ENCODE measurements around the gene PPP1R12B.
A peak's percentile ranks its signal among the peaks of the same experiment; 100 is the strongest.
"Not testable (repeated sequence)": the region's sequence is repeated elsewhere in the genome, so short reads cannot be mapped to it uniquely, and the experiment has no call there.

Gene PPP1R12B

GRCh38 chr1:202531472-202531811 lies 182.9 kb downstream of the PPP1R12B start:
- H3K18ac ChIP-seq (ENCODE audit: low read length), result no peak overlapping the region
- peaks cover 2 to 12% of the 10 kb centered on the region in 2 donors for H3K4me1 ChIP-seq (ENCODE audit: control insufficient read depth in 2 of 2, insufficient read depth in 1 of 2, low read depth in 1 of 2, low read length in 2 of 2)

GRCh38 chr1:202531812-202532616 lies 183.5 kb downstream of the PPP1R12B start:
- not testable (repeated sequence) for H3K79me1 ChIP-seq (ENCODE audit: low read depth, low read length); H4K91ac ChIP-seq (ENCODE audit: low read depth, low read length, poor library complexity); H3K4me3 ChIP-seq (ENCODE audit: low read length in 2 of 2); H2BK120ac ChIP-seq (ENCODE audit: low read depth, low read length); H2AK5ac ChIP-seq (ENCODE audit: low read depth, low read length); H3K27me3 ChIP-seq (ENCODE audit: control insufficient read depth in 3 of 3, insufficient read depth in 3 of 3, low read depth in 1 of 3, low read length in 3 of 3); H3K9ac ChIP-seq (ENCODE audit: low read depth, low read length, poor library complexity); H3K23ac ChIP-seq (ENCODE audit: low read depth, low read length, poor library complexity); H3K4ac ChIP-seq (ENCODE audit: low read length); H3K18ac ChIP-seq (ENCODE audit: low read length); H2BK5ac ChIP-seq (ENCODE audit: low read length); H2BK12ac ChIP-seq (ENCODE audit: low read length); DNase-seq (ENCODE audit: low spot score); H3K27ac ChIP-seq (replicated peaks; ENCODE audit: low read length); H2BK15ac ChIP-seq (ENCODE audit: low read length); H3K4me2 ChIP-seq (ENCODE audit: insufficient read depth, low read length, poor library complexity, severe bottlenecking); H3K36me3 ChIP-seq (replicated peaks in 1 of 2; ENCODE audit: control insufficient read depth in 2 of 2, insufficient read depth in 2 of 2, low read length in 2 of 2); H3K14ac ChIP-seq (ENCODE audit: low read length); H3K4me1 ChIP-seq (ENCODE audit: control insufficient read depth in 2 of 2, insufficient read depth in 1 of 2, low read depth in 1 of 2, low read length in 2 of 2); H4K8ac ChIP-seq (ENCODE audit: low read depth, low read length); H3K9me3 ChIP-seq (replicated peaks in 1 of 2; ENCODE audit: control insufficient read depth in 2 of 2, insufficient read depth in 1 of 2, low read depth in 1 of 2, low read length in 2 of 2)
- peak overlapping the region; percentile 63 for H2AFZ ChIP-seq (ENCODE audit: low read length)
- WGBS, 2 donors (ENCODE audit: extremely low coverage in 2 of 2, insufficient read length in 2 of 2, insufficient replicate concordance in 1 of 2), result no CpG with 5 or more reads among the region's 6 CpGs

More at GRCh38 chr1:202531472-202531811, 182.9 kb downstream of the PPP1R12B start:
- Histone ChIP-seq H3K27ac (replicated peaks; ENCODE audit: low read length) (no peak overlapping the region), H3K14ac (ENCODE audit: low read length) (no peak overlapping the region), H3K36me3 (replicated peaks in 1 of 2; ENCODE audit: control insufficient read depth in 2 of 2, insufficient read depth in 2 of 2, low read length in 2 of 2) (no peaks in the 10 kb centered on the region), H2BK5ac (ENCODE audit: low read length) (no peak overlapping the region), H4K91ac (ENCODE audit: low read depth, low read length, poor library complexity) (no peak overlapping the region), H3K9ac (ENCODE audit: low read depth, low read length, poor library complexity) (no peak overlapping the region), H2AFZ (ENCODE audit: low read length) (peak overlapping the region; percentile 63), H3K4me2 (ENCODE audit: insufficient read depth, low read length, poor library complexity, severe bottlenecking) (no peak overlapping the region), H3K4me3 (ENCODE audit: low read length in 2 of 2) (no peak overlapping the region), H2BK12ac (ENCODE audit: low read length) (no peak overlapping the region), H3K23ac (ENCODE audit: low read depth, low read length, poor library complexity) (no peak overlapping the region), H2AK5ac (ENCODE audit: low read depth, low read length) (no peak overlapping the region), H3K79me1 (ENCODE audit: low read depth, low read length) (no peaks in the 10 kb centered on the region), H2BK15ac (ENCODE audit: low read length) (no peak overlapping the region), H3K4ac (ENCODE audit: low read length) (no peak overlapping the region), H2BK120ac (ENCODE audit: low read depth, low read length) (no peak overlapping the region), H3K9me3 (replicated peaks in 1 of 2; ENCODE audit: control insufficient read depth in 2 of 2, insufficient read depth in 1 of 2, low read depth in 1 of 2, low read length in 2 of 2) (no peaks in the 10 kb centered on the region), H3K27me3 (ENCODE audit: control insufficient read depth in 3 of 3, insufficient read depth in 3 of 3, low read depth in 1 of 3, low read length in 3 of 3) (no peaks in the 10 kb centered on the region), H4K8ac (ENCODE audit: low read depth, low read length) (no peak overlapping the region)
- no CpG with 5 or more reads among the region's 1 CpG for WGBS, 2 donors (ENCODE audit: extremely low coverage in 2 of 2, insufficient read length in 2 of 2, insufficient replicate concordance in 1 of 2)
- no peak for DNase-seq (ENCODE audit: low spot score)

GRCh38 chr1:202539166-202539574 lies 190.7 kb downstream of the PPP1R12B start:
- not testable (repeated sequence) for H2AK5ac ChIP-seq (ENCODE audit: low read depth, low read length); H3K27me3 ChIP-seq (ENCODE audit: control insufficient read depth in 3 of 3, insufficient read depth in 3 of 3, low read depth in 1 of 3, low read length in 3 of 3); H3K23ac ChIP-seq (ENCODE audit: low read depth, low read length, poor library complexity); H4K8ac ChIP-seq (ENCODE audit: low read depth, low read length); H3K18ac ChIP-seq (ENCODE audit: low read length); H3K27ac ChIP-seq (replicated peaks; ENCODE audit: low read length); H3K79me1 ChIP-seq (ENCODE audit: low read depth, low read length); H3K9ac ChIP-seq (ENCODE audit: low read depth, low read length, poor library complexity); H2BK15ac ChIP-seq (ENCODE audit: low read length); H4K91ac ChIP-seq (ENCODE audit: low read depth, low read length, poor library complexity); H2BK5ac ChIP-seq (ENCODE audit: low read length); DNase-seq (ENCODE audit: low spot score); H2BK120ac ChIP-seq (ENCODE audit: low read depth, low read length); H3K9me3 ChIP-seq (replicated peaks in 1 of 2; ENCODE audit: control insufficient read depth in 2 of 2, insufficient read depth in 1 of 2, low read depth in 1 of 2, low read length in 2 of 2); H3K4me2 ChIP-seq (ENCODE audit: insufficient read depth, low read length, poor library complexity, severe bottlenecking); H3K4me1 ChIP-seq (ENCODE audit: control insufficient read depth in 2 of 2, insufficient read depth in 1 of 2, low read depth in 1 of 2, low read length in 2 of 2); H3K4me3 ChIP-seq (ENCODE audit: low read length in 2 of 2); H2AFZ ChIP-seq (ENCODE audit: low read length); H3K36me3 ChIP-seq (replicated peaks in 1 of 2; ENCODE audit: control insufficient read depth in 2 of 2, insufficient read depth in 2 of 2, low read length in 2 of 2); H2BK12ac ChIP-seq (ENCODE audit: low read length); H3K4ac ChIP-seq (ENCODE audit: low read length); H3K14ac ChIP-seq (ENCODE audit: low read length)
- no CpG with 5 or more reads among the region's 5 CpGs for WGBS, 2 donors (ENCODE audit: extremely low coverage in 2 of 2, insufficient read length in 2 of 2, insufficient replicate concordance in 1 of 2)

- H3K36me3 ChIP-seq (replicated peaks in 1 of 2; ENCODE audit: control insufficient read depth in 2 of 2, insufficient read depth in 2 of 2, low read length in 2 of 2); H3K79me1 ChIP-seq (ENCODE audit: low read depth, low read length); H3K4me2 ChIP-seq (ENCODE audit: insufficient read depth, low read length, poor library complexity, severe bottlenecking); H2BK12ac ChIP-seq (ENCODE audit: low read length); H2BK120ac ChIP-seq (ENCODE audit: low read depth, low read length); H3K4ac ChIP-seq (ENCODE audit: low read length); H3K27me3 ChIP-seq (ENCODE audit: control insufficient read depth in 3 of 3, insufficient read depth in 3 of 3, low read depth in 1 of 3, low read length in 3 of 3); H4K8ac ChIP-seq (ENCODE audit: low read depth, low read length); H2AFZ ChIP-seq (ENCODE audit: low read length); H3K27ac ChIP-seq (replicated peaks; ENCODE audit: low read length); H3K18ac ChIP-seq (ENCODE audit: low read length); H3K9ac ChIP-seq (ENCODE audit: low read depth, low read length, poor library complexity); H3K23ac ChIP-seq (ENCODE audit: low read depth, low read length, poor library complexity); DNase-seq (ENCODE audit: low spot score); H3K4me1 ChIP-seq (ENCODE audit: control insufficient read depth in 2 of 2, insufficient read depth in 1 of 2, low read depth in 1 of 2, low read length in 2 of 2); H2BK5ac ChIP-seq (ENCODE audit: low read length); H3K4me3 ChIP-seq (ENCODE audit: low read length in 2 of 2); H4K91ac ChIP-seq (ENCODE audit: low read depth, low read length, poor library complexity); H2AK5ac ChIP-seq (ENCODE audit: low read depth, low read length); H3K14ac ChIP-seq (ENCODE audit: low read length); H3K9me3 ChIP-seq (replicated peaks in 1 of 2; ENCODE audit: control insufficient read depth in 2 of 2, insufficient read depth in 1 of 2, low read depth in 1 of 2, low read length in 2 of 2); H2BK15ac ChIP-seq (ENCODE audit: low read length): not testable (repeated sequence)
- WGBS, 2 donors (ENCODE audit: extremely low coverage in 2 of 2, insufficient read length in 2 of 2, insufficient replicate concordance in 1 of 2), result no CpG with 5 or more reads among the region's 5 CpGs
Measured at GRCh38 chr1:202539583-202539982, 191.1 kb downstream of the PPP1R12B start.

Data from neuronal stem cell (in vitro differentiated cells).